ENCODE results near the gene ZNF311.
"Not testable (repeated sequence)": the region's sequence is repeated elsewhere in the genome, so short reads cannot be mapped to it uniquely, and the experiment has no call there.

The ZNF311 gene

DNA sequence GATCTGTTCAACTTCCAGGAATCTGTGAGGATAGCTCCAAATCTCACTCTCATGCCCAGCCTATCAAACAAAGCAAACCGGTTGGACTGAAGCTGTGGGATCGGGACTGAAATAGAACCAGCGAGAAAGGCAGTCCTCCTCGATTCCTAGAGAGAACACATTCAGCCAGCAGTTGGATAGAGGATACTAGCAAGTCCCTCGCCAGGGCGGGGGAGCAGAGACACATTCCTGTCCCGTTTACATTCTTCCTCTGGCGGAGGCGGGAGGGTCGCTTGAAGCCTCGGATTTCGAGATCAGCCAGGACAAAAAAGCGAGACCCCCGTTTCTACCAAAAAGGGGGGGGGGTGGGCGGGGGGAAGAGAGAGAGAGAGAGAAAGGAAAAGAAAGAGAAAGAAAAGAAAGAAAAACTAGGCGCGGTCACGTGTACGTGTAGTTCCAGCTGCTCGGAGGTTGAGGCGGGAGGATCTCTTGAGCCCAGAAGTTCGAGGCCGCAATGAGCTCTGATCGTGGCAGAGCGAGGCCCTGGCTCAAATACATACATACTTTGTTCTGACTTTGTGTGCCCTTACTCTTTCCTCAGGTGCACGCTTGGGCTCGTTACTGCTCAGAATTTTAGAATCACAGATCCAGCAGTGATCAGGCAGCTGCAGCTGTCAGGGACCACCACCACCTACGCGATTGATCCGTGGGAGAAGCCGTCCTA lies 19.5 kb downstream of the ZNF311 start:
- no peak overlapping the region for H3K4me3 ChIP-seq (ENCODE audit: low read length)
- DNase-seq (ENCODE audit: low read depth, low spot score), result no peak

DNA sequence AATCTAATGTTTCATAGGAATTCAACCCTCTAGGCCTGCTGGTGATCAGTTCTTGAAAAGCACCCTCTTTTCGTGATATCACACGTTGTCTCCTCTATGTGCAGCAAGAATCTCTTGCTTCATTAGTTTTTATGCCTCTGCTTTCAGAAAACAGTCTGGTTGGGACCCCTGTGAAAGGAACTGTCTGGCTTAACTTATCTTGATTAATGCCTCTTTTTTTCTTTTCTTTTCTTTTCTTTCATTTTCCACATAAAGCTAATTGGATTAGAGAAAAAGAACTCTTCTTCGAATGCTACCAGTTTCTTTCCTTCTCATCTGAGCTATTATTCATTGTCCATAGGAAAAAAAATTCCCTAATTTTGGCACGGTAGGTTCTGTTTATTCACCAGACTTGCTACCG lies 21.3 kb downstream of the ZNF311 start:
- no peak overlapping the region for H3K4me3 ChIP-seq (ENCODE audit: low read length)
- no peak for DNase-seq (ENCODE audit: low read depth, low spot score)

DNA sequence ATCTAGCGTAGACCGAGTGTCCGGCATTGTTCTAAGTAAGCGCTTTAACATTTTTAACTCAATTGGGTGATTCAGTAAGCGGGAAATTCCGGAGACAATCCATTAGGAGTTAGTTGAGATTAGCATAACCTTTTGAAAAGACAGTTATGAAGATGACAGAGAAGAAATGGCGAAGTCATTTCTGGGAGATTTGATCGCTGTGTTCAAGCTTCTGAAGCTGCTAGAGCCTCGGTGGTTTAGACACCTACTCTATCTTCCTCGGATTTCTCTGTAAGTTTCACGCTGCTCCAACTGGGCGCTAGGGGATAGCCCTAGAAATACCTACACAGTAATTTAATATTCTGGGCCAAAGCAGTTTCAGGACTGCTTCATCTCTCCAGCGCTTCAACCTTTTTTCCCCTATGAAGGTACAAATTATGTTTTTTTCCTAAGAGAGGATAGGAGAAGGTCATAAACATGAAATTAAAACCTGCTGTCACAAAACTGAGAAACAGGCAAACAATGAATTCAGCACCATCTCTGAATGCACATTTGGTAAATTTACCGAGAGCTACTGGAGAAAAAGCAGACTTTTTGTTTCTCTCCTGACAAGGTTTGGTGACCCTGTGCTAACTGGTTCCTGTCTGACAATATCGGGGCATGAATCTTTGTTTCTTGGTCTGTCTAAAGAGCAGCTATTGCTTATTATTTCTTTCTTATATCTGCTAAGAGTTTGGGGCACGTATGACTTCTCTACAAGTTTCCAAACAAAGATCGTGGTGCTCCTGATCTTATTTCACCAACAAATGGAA lies 22.4 kb downstream of the ZNF311 start:
- peak overlapping the region; percentile 96 for H3K4me3 ChIP-seq (ENCODE audit: low read length)
- DNase-seq (ENCODE audit: low read depth, low spot score), result peak; percentile 60

DNA sequence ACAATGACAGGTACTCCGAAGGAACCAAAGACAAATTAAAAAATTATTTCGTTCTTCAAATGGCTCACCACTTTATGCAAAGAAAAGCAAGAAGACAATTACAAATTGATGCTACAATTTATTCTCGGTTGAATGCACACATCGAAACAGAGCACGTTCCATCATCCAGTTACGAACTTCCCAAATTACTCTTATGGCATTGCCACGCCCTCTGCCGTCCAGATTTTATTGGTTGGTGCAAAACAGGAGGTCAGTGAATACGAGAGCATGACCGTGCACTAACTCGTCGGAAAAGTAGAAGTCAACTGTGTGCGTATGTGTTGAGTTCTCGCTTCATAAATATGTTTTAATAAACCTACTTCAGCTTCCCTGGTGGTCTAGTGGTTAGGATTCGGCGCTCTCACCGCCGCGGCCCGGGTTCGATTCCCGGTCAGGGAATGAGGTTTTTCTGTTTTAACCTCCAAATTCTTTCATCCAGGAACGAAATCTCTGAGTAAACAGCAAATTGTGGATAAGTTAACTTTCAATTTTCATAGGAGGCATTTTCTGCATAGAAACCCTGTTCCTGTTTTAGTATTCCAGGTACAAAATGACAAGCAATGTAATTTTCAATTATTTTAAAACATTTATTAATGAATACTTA lies 23.2 kb downstream of the ZNF311 start:
- peak; percentile 81 for DNase-seq (ENCODE audit: low read depth, low spot score)
- peak overlapping the region; percentile 96 for H3K4me3 ChIP-seq (ENCODE audit: low read length)

DNA sequence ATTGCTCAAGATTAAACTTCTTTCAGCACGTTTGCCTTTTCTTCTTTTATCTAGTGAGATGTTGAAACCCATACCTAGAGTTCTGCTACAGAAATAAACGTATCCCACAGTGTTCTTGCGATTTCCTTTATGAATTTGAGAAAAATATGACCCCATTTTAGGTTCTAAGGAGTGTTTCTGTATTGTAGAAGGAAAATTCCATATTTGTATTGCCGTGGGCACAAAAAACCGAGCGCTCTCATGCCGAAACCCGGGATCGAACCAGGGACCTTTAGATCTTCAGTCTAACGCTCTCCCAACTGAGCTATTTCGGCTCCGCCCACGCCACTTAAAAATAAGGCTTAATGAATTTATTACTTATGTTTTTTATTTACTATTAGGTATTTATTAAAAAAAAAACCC lies 23.7 kb downstream of the ZNF311 start:
- H3K4me3 ChIP-seq (ENCODE audit: low read length), result peak overlapping the region; percentile 96
- peak; percentile 66 for DNase-seq (ENCODE audit: low read depth, low spot score)

DNA sequence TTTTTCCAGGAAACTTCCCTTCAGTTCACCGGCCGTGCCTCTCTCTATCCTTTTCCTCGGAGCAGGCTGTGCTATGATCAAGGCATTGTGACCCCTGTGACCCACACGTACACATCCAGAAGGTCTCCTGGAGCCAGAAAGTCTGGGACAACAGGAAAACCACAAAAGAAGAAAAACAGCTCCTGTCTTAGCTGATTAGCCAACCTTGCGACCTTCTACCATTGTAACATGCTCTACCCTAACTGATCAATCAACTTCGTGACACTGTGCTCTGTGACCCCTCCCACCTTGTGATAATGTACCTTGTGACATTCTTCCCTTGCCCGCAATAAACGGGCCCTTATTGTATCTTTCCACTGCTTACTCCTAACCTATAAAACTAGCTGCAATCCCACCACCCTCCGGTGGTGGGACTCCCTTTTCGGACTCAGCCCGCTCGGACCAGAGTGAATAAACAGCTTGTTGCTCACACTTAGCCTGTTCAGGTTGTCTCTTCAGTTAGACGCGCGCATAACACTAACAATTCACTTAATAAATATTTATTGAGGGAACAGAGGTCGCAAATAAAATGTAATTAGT lies 24.2 kb downstream of the ZNF311 start:
- H3K4me3 ChIP-seq (ENCODE audit: low read length), result peak overlapping the region; percentile 96
- peak; percentile 82 for DNase-seq (ENCODE audit: low read depth, low spot score)

DNA sequence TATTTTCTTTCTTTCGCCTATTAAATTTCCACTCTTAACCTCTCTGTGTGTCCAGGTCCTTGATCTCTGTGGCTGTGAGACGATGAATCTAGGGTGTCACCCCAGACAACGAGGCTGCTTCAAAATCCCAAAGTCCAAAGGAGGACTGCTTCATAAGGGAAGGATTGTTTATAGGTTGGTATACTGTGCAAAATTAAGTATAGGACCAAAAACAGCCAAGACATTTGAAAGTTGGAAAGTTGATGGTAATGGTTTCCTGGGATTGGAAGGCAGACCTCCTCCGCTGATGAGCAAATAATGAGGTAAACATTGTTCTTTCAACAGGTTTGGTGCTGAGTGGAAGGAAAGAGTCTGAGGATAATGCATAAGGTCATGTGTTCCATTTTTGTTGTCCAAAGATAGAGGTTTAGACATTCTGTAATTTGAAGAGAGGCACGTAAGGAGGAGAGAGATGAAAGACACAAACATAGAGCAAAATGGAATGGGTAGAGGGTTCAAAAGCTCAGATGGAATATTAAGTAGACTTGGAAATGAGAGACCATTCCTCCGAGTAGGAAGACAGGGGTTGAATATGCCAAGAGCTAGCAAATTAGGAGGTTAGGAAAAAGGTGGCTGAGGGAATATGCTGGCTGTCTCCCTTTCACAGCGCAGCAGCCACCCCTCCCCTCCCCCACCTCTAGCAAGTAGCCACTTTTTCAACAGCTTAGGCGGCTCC lies 24.8 kb downstream of the ZNF311 start:
- DNase-seq (ENCODE audit: low read depth, low spot score), result no peak
- peak overlapping the region; percentile 96 for H3K4me3 ChIP-seq (ENCODE audit: low read length)

DNA sequence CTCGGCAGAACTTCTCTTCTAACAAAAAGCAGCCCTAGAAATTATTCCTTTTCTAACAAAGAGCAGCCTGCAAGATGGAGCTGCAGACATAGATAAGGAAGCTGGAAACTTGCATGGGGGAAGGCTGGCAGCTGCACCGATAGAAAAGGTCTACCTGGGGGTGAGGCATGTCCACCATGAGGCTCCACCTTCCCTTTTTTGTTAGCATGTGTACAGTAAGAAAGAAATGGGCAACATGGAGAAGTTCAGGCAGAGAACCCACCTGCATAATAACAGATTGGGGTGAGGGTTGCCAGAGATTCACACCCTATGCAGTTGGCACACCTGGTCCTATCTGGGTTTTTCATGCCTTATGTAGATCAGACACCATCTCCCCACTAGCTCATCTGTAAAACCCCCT lies 25.4 kb downstream of the ZNF311 start:
- H3K4me3 ChIP-seq (ENCODE audit: low read length), result no peak overlapping the region
- DNase-seq (ENCODE audit: low read depth, low spot score), result no peak

DNA sequence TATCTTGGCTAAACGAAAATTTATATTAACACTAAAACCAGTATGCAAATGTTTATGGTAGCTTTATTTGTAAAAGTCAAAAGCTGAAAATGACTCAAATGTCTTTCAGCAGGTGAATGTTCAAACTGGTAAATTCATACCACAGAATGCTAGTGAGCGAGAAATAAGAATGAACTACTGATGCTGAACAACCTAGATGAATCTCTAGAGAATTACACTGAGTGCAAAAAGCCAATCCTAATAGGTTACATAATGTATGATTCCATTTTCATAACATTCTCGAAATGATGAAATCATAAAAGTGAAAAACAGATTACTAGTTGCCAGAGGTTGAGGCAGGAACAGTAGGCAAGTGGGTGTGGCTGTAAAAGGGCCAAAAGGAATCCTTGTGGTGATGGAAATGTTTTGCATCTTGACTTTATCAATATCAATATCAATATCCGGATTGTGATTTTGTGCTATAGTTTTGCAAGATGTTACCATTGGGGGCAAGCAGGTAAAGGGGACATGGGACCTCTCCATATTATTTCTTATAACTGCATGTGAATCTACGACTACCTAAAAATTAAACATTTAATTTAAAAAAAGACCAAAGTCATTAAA lies 26.1 kb downstream of the ZNF311 start:
- no peak overlapping the region for H3K4me3 ChIP-seq (ENCODE audit: low read length)
- no peak for DNase-seq (ENCODE audit: low read depth, low spot score)

DNA sequence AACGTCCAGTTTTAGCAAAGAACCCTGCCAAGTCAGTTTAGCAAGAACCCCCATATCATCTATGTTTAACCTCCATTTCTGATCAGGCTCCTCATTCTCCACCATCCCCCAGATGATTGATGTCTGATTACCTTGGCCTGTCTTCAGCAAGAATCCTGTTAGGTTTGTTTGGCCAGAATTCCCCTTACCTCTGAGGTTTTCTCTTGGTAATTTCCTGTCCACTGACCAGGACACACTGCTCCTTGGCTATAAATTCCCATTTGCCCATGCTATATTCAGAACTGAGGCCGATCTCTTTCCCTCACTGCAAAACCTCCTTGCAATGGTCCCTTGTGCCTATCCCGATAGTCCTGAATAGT lies 27.0 kb downstream of the ZNF311 start:
- no peak for DNase-seq (ENCODE audit: low read depth, low spot score)
- H3K4me3 ChIP-seq (ENCODE audit: low read length), result no peak overlapping the region

DNA sequence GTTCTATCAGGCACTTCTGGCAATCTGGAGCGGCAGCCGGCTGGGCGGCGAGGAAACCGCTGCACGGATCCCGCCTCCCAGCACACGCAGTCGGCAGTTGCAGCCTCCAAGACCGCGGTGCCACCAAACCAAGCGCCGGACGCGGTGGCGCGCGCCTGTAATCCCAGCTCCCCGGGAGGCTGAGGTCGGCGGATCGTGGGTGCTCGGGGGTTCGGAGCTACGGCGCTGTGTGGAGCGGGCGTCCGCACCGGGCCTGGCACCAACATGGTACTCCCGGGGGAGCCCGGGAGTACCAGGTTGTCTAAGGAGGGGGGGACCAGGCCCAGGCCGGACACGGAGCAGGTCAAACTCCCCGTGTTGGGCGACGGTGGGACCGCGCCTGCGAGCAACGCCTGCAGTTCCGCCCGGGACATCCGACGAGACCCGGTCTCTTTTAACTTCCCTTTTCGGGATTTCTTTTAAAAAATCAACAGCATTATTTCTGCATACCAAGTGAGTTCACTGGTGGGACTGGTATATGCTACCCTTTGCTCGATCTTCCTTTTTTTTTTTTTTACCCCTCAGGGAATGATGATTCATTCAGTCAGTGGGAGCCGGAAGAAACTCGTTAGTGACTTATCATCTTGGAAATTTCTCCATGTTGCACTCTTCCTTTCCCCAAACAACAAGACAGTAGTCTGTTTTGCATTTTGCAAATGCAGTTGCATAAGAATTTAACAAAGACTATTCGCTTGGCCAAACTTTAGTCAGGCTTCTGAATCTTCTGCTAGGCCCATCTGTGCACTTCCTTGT lies 27.6 kb downstream of the ZNF311 start:
- H3K4me3 ChIP-seq (ENCODE audit: low read length), result no peak overlapping the region
- no peak for DNase-seq (ENCODE audit: low read depth, low spot score)

DNA sequence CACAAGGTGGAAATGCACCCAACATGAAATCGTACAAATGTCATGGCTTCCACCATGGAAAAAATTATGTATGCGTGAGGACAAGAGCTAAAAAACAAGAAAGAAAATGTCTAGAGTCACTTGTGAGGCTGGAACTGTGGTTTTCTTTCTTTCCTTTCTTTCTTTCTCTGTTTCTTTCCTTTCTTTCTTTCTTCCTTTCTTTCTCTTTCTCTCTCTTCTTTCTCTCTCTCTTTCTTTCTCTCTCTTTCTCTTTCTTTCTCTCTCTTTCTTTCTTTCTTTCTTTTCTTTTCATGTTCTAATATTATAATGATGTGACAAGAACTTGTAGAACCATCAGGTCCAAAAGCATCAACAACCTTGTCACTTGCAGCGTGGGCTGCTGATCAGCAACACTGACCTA lies 28.4 kb downstream of the ZNF311 start:
- H3K4me3 ChIP-seq (ENCODE audit: low read length), result no peak overlapping the region
- no peak for DNase-seq (ENCODE audit: low read depth, low spot score)

DNA sequence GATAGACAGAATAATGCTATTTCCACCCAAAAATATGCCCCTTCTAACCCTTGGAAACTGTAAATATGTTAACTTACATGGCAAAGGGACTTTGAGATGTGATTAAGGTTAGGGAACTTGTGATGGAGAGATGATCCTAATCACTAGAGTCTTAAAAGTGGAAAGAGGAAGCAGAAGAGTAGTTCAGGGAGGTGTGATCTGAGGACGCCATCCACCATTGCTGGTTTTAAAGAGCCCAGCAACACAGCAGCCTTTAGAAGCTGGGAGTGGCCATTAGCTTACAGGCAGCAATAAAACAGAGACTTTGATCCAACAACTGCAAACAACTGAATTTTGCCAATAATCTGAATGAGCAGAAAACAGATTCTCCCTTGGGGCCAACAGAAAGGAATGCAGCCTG lies 30.6 kb downstream of the ZNF311 start:
- no peak overlapping the region for H3K4me3 ChIP-seq (ENCODE audit: low read length)
- DNase-seq (ENCODE audit: low read depth, low spot score), result no peak

DNA sequence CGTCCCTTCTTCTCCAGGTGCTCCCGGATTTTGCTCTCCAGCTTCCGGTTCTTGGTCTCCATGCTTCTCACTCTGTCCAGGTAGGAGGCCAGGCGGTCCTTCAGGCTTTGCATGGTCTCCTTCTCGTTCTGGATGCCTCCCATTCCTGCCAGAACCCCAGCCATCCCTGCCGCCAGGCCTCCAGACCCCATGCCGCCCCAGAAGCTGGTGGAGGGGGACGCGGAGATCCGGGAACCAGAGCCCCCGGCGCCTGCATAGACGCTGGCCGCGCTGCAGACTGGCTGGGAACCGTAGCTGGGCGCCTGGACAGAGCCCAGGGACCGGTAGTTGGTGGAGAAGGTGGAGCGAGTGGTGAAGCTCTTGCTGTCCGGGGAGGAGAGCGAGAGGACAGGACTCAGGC lies 35.1 kb downstream of the ZNF311 start:
- DNase-seq (ENCODE audit: low read depth, low spot score); H3K4me3 ChIP-seq (ENCODE audit: low read length): not testable (repeated sequence)

DNA sequence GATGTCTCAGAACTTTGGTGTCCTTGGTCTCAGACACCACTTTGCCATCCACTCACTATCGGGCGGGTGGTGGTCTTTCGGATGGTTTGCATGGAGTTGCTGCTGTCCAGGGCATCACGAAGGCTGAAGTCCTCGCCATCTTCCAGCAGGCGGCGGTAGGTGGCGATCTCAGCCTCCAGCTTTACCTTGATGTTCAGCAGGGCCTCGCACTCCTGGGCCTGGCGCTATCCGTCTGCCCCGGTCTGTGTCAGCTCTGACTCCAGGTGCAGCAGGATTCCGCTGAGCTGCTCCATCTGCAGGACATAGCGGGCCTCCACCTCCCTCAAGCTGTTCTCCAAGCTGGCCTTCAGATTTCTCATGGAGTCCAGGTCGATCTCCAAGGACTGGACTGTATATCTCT lies 36.0 kb downstream of the ZNF311 start:
- H3K4me3 ChIP-seq (ENCODE audit: low read length), result no peak overlapping the region
- no peak for DNase-seq (ENCODE audit: low read depth, low spot score)

DNA sequence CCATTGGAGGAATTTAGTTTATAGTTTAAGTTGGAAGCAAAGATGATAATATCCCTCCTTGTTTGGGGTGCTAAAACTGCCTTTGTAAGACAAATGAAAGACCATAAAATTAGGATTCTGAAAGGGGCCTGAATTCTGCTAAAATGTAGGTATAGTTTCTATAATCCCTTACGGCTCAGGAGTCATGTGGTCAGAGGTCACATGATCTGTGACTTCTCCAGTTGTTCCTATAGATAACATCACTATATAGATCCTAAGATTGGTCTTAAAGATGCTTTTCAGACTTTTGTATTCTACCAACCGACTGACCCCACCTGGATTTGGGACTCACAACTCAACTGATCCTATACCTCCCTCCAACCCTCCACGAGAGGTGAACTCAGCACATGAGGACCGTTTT lies 36.6 kb downstream of the ZNF311 start:
- DNase-seq (ENCODE audit: low read depth, low spot score), result no peak
- no peak overlapping the region for H3K4me3 ChIP-seq (ENCODE audit: low read length)

DNA sequence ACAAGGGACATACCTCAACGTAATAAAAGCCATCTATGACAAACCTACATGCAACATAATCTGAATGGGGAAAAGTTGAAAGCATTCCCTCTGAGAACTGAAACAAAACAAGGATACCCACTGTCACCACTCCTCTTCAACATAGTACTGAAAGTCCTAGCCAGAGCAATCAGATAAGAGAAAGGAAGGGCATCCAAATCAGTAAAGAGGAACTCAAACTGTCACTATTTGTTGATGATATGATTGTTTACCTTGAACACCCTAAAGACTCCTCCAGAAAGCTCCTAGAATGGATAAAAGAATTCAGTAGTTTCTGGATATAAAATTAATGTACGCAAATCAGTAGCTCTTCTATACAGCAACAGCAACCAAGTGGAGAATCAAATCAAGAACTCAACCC lies 39.4 kb downstream of the ZNF311 start:
- no peak overlapping the region for H3K4me3 ChIP-seq (ENCODE audit: low read length)
- no peak for DNase-seq (ENCODE audit: low read depth, low spot score)

DNA sequence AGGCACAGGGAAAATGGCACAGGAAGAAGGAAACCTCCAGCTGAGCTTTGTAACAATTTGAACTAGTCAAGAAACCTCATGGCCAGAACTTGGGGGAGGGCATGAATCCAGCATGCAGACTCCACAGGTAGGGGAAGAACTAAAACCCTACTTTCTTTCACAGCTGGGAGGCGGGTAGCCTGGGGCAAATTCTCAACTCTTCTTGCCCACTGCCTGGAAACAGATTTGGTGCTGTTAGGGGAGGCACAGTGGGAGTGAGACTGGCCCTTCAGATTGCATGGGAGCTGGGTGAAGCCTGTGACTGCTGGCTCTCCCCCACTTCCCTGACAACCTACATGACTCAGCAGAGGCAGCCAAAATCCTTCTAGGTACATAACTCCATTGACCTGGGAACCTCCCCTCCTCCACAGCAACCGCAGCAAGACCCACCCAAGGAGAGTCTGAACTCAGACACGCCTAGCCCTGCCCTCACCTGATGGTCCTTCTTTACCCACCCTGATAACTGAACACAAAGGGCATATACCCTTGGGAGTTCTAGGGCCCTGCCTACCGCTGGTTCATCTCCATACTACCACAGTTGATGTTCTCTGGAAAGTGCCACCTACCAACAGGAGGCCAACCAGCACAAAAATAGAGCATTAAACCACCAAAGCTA lies 44.1 kb downstream of the ZNF311 start:
- DNase-seq (ENCODE audit: low read depth, low spot score), result no peak
- H3K4me3 ChIP-seq (ENCODE audit: low read length), result no peak overlapping the region
